HEK293 (cell line): ENCODE results near the gene PGAP6.
A peak's percentile ranks its signal among the peaks of the same experiment; 100 is the strongest.

Experiments
- CTCF ChIA-PET: fragments of 350-600 bp; formaldehyde crosslinking; extraction: SDS; loops from one replicate; lab custom pipeline; 2021; ENCODE audit warnings: antibody characterized with exemption; lab: Yijun Ruan, JAX
- POLR2A ChIA-PET: fragments of 300-600 bp; formaldehyde crosslinking; extraction: SDS; loops from one replicate; lab custom pipeline; 2020; ENCODE audit warnings: antibody characterized with exemption, inconsistent platforms; lab: Yijun Ruan, JAX
- H3K27ac ChIP-seq: fragments of 200-500 bp; sonication (Bioruptor generic); 2 replicates; pipeline ENCODE4 v1.5.1; 2014; ENCODE audit warnings: low read depth, low read length, control low read depth, inconsistent platforms; ENCODE audit errors: extremely low read depth
- H3K36me3 ChIP-seq, 2 experiments: fragments of 200-500 bp in 1 of 2; sonication (Bioruptor generic) in 1 of 2; 1 replicate in 1 of 2; 2 replicates in 1 of 2; pipeline ENCODE4 v1.5.1; 2014 to 2017; ENCODE audit warnings: inconsistent platforms in 2 of 2, low read length in 2 of 2; ENCODE audit not compliant: control insufficient read depth in 2 of 2, insufficient read depth in 1 of 2
- H3K4me1 ChIP-seq: fragments of 200-500 bp; sonication (Bioruptor generic); 2 replicates; pipeline ENCODE4 v1.5.1; 2014; ENCODE audit warnings: mild to moderate bottlenecking, low read length, inconsistent platforms; ENCODE audit not compliant: control insufficient read depth, insufficient read depth
- H3K4me3 ChIP-seq: 2 replicates; pipeline ENCODE4 v1.5.1; 2011; ENCODE audit warnings: low read depth, mild to moderate bottlenecking, control low read depth, low read length, moderate library complexity
- H3K9me3 ChIP-seq: fragments of 200-500 bp; sonication (Bioruptor generic); 2 replicates; pipeline ENCODE4 v1.5.1; 2014; ENCODE audit warnings: low read depth, low read length, inconsistent platforms; ENCODE audit not compliant: control insufficient read depth, insufficient read depth
- PRDM1 ChIP-seq: fragments of 450-650 bp; formaldehyde crosslinking; IDR thresholded peaks from 2 replicates; pipeline ENCODE4; 2016; ENCODE audit warnings: missing biosample characterization, missing genetic modification characterization
- ZBTB17 ChIP-seq: fragments of 450-650 bp; formaldehyde crosslinking; IDR thresholded peaks from 2 replicates; pipeline ENCODE4 v1.5.1; 2016; ENCODE audit warnings: missing biosample characterization, missing genetic modification characterization
- ZBTB8A ChIP-seq: fragments of 450-650 bp; formaldehyde crosslinking; IDR thresholded peaks from 2 replicates; pipeline ENCODE4 v1.5.1; 2016; ENCODE audit warnings: missing biosample characterization, missing genetic modification characterization
- ZFHX2 ChIP-seq: fragments of 450-650 bp; formaldehyde crosslinking; conservative IDR thresholded peaks from 2 replicates; pipeline ENCODE4 v1.5.1; 2016; ENCODE audit warnings: missing biosample characterization, missing genetic modification characterization
- ZNF148 ChIP-seq: fragments of 450-650 bp; formaldehyde crosslinking; IDR thresholded peaks from 2 replicates; pipeline ENCODE4 v1.5.0; 2017; ENCODE audit warnings: missing biosample characterization, missing genetic modification characterization, borderline replicate concordance
- ZNF214 ChIP-seq: fragments of 450-650 bp; formaldehyde crosslinking; IDR thresholded peaks from 2 replicates; pipeline ENCODE4 v1.5.1; 2017; ENCODE audit warnings: missing biosample characterization, mild to moderate bottlenecking, missing genetic modification characterization, borderline replicate concordance
- ZNF335 ChIP-seq: fragments of 450-650 bp; formaldehyde crosslinking; conservative IDR thresholded peaks from 2 replicates; pipeline ENCODE4 v1.5.1; 2016; ENCODE audit warnings: missing biosample characterization, missing genetic modification characterization
- ZNF600 ChIP-seq: fragments of 450-650 bp; formaldehyde crosslinking; IDR thresholded peaks from 2 replicates; pipeline ENCODE4 v1.5.1; 2016; ENCODE audit warnings: missing biosample characterization, missing genetic modification characterization
- ZSCAN4 ChIP-seq: fragments of 450-650 bp; formaldehyde crosslinking; IDR thresholded peaks from 2 replicates; pipeline ENCODE4 v1.5.1; 2017; ENCODE audit warnings: missing biosample characterization, missing genetic modification characterization
- TF ChIP-seq, protein P1 (sequence below): fragments of 450-650 bp; formaldehyde crosslinking; IDR thresholded peaks from 2 replicates; pipeline ENCODE4 v1.5.1; 2017; ENCODE audit warnings: missing biosample characterization, missing genetic modification characterization
- TF ChIP-seq, protein P2 (sequence below): fragments of 450-650 bp; formaldehyde crosslinking; IDR thresholded peaks from 2 replicates; pipeline ENCODE4 v1.5.1; 2016; ENCODE audit warnings: missing biosample characterization, missing genetic modification characterization
- TF ChIP-seq, protein P3 (sequence below): fragments of 450-650 bp; formaldehyde crosslinking; IDR thresholded peaks from 2 replicates; pipeline ENCODE4 v1.5.1; 2016; ENCODE audit warnings: missing biosample characterization, missing genetic modification characterization, borderline replicate concordance

PGAP6 gene

DNA sequence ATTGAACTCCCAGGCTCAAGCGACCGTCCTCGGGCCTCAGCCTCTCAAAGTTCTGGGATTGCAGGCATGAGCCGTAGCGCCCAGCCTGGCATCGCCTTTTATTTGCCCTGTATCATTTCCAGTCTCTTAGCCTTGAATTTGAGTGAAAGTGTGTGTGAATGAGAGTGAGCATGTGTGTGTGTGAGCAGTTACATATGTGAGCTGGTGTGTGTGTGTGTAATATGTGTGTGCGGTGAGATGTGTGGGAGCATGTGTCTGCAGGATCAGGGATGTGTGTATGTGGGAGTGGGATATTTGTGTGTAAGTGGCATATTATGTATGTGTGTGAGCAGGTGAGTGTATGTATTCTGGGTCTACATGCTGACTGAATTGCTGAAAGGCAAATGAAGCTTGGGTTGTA, 49.1 kb upstream of the PGAP6 start:
- Histone ChIP-seq H3K9me3 (no peaks in the 10 kb centered on the region), H3K4me1 (peaks cover 4% of the 10 kb centered on the region; the same call in 1 of the 2 replicates), H3K4me3 (no peak overlapping the region), H3K36me3 (peaks cover 10 to 23% of the 10 kb centered on the region in 2 experiments; a peak in 2 of 3 replicates), H3K27ac (no peak overlapping the region)
- CTCF ChIA-PET = interaction anchor here (0.8 kb wide), 1 partner anchor 8 kb away, joined by 4 read pairs; no protein-coding TSS in a partner anchor
- TF ChIP-seq ZBTB8A (tag by site-specific recombination) = no peak
- TF ChIP-seq ZBTB17 (tag by site-specific recombination) = no peak
- TF ChIP-seq, protein P1, sequence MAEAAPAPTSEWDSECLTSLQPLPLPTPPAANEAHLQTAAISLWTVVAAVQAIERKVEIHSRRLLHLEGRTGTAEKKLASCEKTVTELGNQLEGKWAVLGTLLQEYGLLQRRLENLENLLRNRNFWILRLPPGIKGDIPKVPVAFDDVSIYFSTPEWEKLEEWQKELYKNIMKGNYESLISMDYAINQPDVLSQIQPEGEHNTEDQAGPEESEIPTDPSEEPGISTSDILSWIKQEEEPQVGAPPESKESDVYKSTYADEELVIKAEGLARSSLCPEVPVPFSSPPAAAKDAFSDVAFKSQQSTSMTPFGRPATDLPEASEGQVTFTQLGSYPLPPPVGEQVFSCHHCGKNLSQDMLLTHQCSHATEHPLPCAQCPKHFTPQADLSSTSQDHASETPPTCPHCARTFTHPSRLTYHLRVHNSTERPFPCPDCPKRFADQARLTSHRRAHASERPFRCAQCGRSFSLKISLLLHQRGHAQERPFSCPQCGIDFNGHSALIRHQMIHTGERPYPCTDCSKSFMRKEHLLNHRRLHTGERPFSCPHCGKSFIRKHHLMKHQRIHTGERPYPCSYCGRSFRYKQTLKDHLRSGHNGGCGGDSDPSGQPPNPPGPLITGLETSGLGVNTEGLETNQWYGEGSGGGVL = no peak
- peak; percentile 65 for TF ChIP-seq ZFHX2
- peak; percentile 74 for TF ChIP-seq ZSCAN4 (tag by site-specific recombination)
- TF ChIP-seq, protein P2, sequence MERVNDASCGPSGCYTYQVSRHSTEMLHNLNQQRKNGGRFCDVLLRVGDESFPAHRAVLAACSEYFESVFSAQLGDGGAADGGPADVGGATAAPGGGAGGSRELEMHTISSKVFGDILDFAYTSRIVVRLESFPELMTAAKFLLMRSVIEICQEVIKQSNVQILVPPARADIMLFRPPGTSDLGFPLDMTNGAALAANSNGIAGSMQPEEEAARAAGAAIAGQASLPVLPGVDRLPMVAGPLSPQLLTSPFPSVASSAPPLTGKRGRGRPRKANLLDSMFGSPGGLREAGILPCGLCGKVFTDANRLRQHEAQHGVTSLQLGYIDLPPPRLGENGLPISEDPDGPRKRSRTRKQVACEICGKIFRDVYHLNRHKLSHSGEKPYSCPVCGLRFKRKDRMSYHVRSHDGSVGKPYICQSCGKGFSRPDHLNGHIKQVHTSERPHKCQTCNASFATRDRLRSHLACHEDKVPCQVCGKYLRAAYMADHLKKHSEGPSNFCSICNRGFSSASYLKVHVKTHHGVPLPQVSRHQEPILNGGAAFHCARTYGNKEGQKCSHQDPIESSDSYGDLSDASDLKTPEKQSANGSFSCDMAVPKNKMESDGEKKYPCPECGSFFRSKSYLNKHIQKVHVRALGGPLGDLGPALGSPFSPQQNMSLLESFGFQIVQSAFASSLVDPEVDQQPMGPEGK (tag by site-specific recombination) = no peak
- no peak for TF ChIP-seq ZNF214 (tag by site-specific recombination)
- 0 out of 2 replicates have a peak, but pooled peaks have one; percentile 18 for TF ChIP-seq ZNF600 (tag by site-specific recombination)
- TF ChIP-seq ZNF148 (tag by site-specific recombination) = no peak
- peak; percentile 65 for TF ChIP-seq PRDM1 (tag by site-specific recombination)
- POLR2A ChIA-PET = no interaction called here

DNA sequence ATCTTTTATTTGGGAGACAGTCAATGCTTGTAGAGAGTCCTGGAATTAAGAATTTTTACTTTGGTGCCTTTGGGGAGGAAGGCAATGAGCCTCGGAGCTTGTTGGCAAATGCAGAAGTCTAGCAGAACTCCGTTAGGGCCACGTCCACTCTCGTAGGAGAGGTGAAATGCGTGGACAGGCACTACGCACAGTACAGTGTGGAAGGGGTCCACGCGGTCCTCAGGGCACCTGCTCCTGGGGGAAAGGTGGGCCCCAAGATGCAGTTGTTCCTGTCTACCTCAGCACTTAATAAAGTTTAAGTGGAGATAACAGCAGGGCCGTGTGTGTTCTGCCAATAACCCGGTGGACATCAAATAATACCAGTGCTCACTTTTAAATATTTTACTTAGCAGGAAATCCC, 45.5 kb upstream of the PGAP6 start:
- POLR2A ChIA-PET = interaction anchor here (0.7 to 3.0 kb wide), 3 partner anchors 12 to 28 kb away, joined by 3 to 14 read pairs (median 3); partner anchors contain the start of gene DECR2
- Histone ChIP-seq H3K36me3 (peaks cover 4 to 19% of the 10 kb centered on the region in 2 experiments; a peak in 2 of 3 replicates), H3K4me3 (peak overlapping the region; percentile 74)
- CTCF ChIA-PET = no interaction called here
- TF ChIP-seq, protein P3, sequence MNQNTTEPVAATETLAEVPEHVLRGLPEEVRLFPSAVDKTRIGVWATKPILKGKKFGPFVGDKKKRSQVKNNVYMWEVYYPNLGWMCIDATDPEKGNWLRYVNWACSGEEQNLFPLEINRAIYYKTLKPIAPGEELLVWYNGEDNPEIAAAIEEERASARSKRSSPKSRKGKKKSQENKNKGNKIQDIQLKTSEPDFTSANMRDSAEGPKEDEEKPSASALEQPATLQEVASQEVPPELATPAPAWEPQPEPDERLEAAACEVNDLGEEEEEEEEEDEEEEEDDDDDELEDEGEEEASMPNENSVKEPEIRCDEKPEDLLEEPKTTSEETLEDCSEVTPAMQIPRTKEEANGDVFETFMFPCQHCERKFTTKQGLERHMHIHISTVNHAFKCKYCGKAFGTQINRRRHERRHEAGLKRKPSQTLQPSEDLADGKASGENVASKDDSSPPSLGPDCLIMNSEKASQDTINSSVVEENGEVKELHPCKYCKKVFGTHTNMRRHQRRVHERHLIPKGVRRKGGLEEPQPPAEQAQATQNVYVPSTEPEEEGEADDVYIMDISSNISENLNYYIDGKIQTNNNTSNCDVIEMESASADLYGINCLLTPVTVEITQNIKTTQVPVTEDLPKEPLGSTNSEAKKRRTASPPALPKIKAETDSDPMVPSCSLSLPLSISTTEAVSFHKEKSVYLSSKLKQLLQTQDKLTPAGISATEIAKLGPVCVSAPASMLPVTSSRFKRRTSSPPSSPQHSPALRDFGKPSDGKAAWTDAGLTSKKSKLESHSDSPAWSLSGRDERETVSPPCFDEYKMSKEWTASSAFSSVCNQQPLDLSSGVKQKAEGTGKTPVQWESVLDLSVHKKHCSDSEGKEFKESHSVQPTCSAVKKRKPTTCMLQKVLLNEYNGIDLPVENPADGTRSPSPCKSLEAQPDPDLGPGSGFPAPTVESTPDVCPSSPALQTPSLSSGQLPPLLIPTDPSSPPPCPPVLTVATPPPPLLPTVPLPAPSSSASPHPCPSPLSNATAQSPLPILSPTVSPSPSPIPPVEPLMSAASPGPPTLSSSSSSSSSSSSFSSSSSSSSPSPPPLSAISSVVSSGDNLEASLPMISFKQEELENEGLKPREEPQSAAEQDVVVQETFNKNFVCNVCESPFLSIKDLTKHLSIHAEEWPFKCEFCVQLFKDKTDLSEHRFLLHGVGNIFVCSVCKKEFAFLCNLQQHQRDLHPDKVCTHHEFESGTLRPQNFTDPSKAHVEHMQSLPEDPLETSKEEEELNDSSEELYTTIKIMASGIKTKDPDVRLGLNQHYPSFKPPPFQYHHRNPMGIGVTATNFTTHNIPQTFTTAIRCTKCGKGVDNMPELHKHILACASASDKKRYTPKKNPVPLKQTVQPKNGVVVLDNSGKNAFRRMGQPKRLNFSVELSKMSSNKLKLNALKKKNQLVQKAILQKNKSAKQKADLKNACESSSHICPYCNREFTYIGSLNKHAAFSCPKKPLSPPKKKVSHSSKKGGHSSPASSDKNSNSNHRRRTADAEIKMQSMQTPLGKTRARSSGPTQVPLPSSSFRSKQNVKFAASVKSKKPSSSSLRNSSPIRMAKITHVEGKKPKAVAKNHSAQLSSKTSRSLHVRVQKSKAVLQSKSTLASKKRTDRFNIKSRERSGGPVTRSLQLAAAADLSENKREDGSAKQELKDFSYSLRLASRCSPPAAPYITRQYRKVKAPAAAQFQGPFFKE (tag by site-specific recombination) = no peak
- 0 out of 2 replicates have a peak, but pooled peaks have one; percentile 8 for TF ChIP-seq ZNF335
- TF ChIP-seq, all 188 proteins: peak for 1
- Histone ChIP-seq H3K27ac (no peak overlapping the region), H3K9me3 (no peaks in the 10 kb centered on the region), H3K4me1 (peaks cover 11% of the 10 kb centered on the region)
